K562 (cell line): ENCODE results near the gene ITGB6. TPM values are rescaled to one million over a fixed set of nuclear protein-coding genes. Genes with fewer than 3 reads are reported as not detected.

Experiments used
- ATAC-seq: fragments of 200-7000 bp; cut with Tn5 transposase; 3 replicates; pipeline ENCODE4 v1.9.1; 2020; ENCODE audit warnings: moderate library complexity
- BruUV-seq: library from RNA; stranded (reverse); fragments of 400-500 nt; replicated peaks from 2 replicates; lab custom pipeline; 2021; lab: Mats Ljungman, UMichigan
- CTCF ChIA-PET: fragments of 300-600 bp; formaldehyde crosslinking; extraction: SDS; loops from one replicate; lab custom pipeline; 2021; ENCODE audit warnings: low intra/inter-chr PET ratio; lab: Yijun Ruan, JAX
- POLR2A ChIA-PET: fragments of 300-600, 350-650 bp; sonication (Branson Sonifier 250); formaldehyde crosslinking; extraction: SDS; loops from one replicate; lab custom pipeline; 2021; ENCODE audit warnings: antibody characterized with exemption, inconsistent platforms; lab: Yijun Ruan, JAX
- DNase-seq, 4 experiments: peaks; one replicate each; pipeline versions ENCODE4 v3.0.0 to v3.0.0-alpha.2; 2011 to 2018; ENCODE audit warnings: low spot score in 3 of 4, mixed read lengths in 3 of 4; ENCODE audit errors: extremely low read depth in 1 of 4
- FAIRE-seq: peaks from 2 replicates; lab custom pipeline; 2011; peaks lifted over from hg19 to GRCh38; lab: Jason Lieb, UNC
- H2AFZ ChIP-seq: 2 replicates; pipeline ENCODE4 v1.6.0; 2011; ENCODE audit warnings: low read depth, low read length, control low read depth, inconsistent platforms
- H3K27ac ChIP-seq: fragments of 200-600 bp; 3 replicates; pipeline ENCODE4 v1.8.0; 2011; ENCODE audit warnings: low read depth, mild to moderate bottlenecking, control low read depth, inconsistent platforms, low read length, moderate library complexity, mixed read lengths; ENCODE audit errors: extremely low read depth
- H3K27me3 ChIP-seq, 2 experiments: fragments of 300-600 bp in 1 of 2; 2 replicates in 1 of 2; 3 replicates in 1 of 2; pipeline versions ENCODE4 v1.6.0 to v1.8.0; 2011; ENCODE audit warnings: inconsistent platforms in 2 of 2, low read length in 2 of 2, mild to moderate bottlenecking in 1 of 2, mixed read lengths in 1 of 2, moderate library complexity in 1 of 2; ENCODE audit not compliant: control insufficient read depth in 2 of 2, insufficient read depth in 2 of 2
- H3K36me3 ChIP-seq: fragments of 300-600 bp; 3 replicates; pipeline ENCODE4 v1.8.0; 2011; ENCODE audit warnings: mild to moderate bottlenecking, low read length, inconsistent platforms; ENCODE audit not compliant: control insufficient read depth, insufficient read depth
- H3K4me1 ChIP-seq, 2 experiments: fragments of 200-600 bp in 1 of 2; replicated peaks in 1 of 2; 2 replicates in 1 of 2; 3 replicates in 1 of 2; pipeline versions ENCODE4 v1.5.1 to v1.8.0; 2011; ENCODE audit warnings: inconsistent platforms in 2 of 2, low read length in 2 of 2, mild to moderate bottlenecking in 1 of 2, mixed read lengths in 1 of 2, moderate library complexity in 1 of 2; ENCODE audit not compliant: control insufficient read depth in 2 of 2, insufficient read depth in 2 of 2
- H3K4me2 ChIP-seq: 2 replicates; pipeline ENCODE4 v1.6.1; 2011; ENCODE audit warnings: low read length, control low read depth, inconsistent platforms, mixed read lengths; ENCODE audit not compliant: insufficient read depth
- H3K4me3 ChIP-seq: fragments of 200-600 bp; sonication (generic), shearing (Covaris generic); 2 replicates; pipeline ENCODE4 v1.5.1; 2016; ENCODE audit warnings: control low read depth, inconsistent platforms
- H3K79me2 ChIP-seq: fragments of 200-600 bp; 3 replicates; pipeline ENCODE4 v1.8.0; 2011; ENCODE audit warnings: low read length, inconsistent platforms; ENCODE audit not compliant: control insufficient read depth, insufficient read depth
- H3K9ac ChIP-seq, 2 experiments: 2 replicates each; pipeline versions ENCODE4 v1.6.0 to v1.6.1; 2011; ENCODE audit warnings: low read depth in 2 of 2, low read length in 2 of 2, control low read depth in 1 of 2, inconsistent platforms in 1 of 2, mild to moderate bottlenecking in 1 of 2, mixed read lengths in 1 of 2; ENCODE audit not compliant: insufficient read depth in 1 of 2
- H3K9me1 ChIP-seq: one replicate; pipeline ENCODE4 v1.6.0; 2011; ENCODE audit warnings: inconsistent platforms, mild to moderate bottlenecking, low read length, moderate library complexity; ENCODE audit not compliant: control insufficient read depth, insufficient read depth
- H3K9me3 ChIP-seq: replicated peaks from 2 replicates; pipeline ENCODE4 v1.5.1; 2011; ENCODE audit warnings: low read depth, low read length, inconsistent platforms; ENCODE audit not compliant: control insufficient read depth, insufficient read depth
- H4K20me1 ChIP-seq: replicated peaks from 2 replicates; pipeline ENCODE4 v1.6.1; 2011; ENCODE audit warnings: low read length, inconsistent platforms, mixed read lengths; ENCODE audit not compliant: control insufficient read depth, insufficient read depth
- ELK1 ChIP-seq: sonication (generic); formaldehyde crosslinking; IDR thresholded peaks from 2 replicates; pipeline ENCODE4 v1.8.1; 2022; ENCODE audit warnings: missing genetic modification reagents
- TEAD4 ChIP-seq, 2 experiments: sonication (generic) in 1 of 2; formaldehyde crosslinking in 1 of 2; IDR thresholded peaks; 2 replicates each; pipeline versions ENCODE4 v1.6.1 to v1.8.0; 2012 to 2022; ENCODE audit warnings: borderline replicate concordance in 1 of 2, inconsistent platforms in 1 of 2, low read length in 1 of 2, mild to moderate bottlenecking in 1 of 2, missing genetic modification reagents in 1 of 2
- WGBS: fragments of 100-300 bp; shearing (Covaris generic); methylation state at CpG from one replicate; pipeline ENCODE4 v1.1.6; 2016; ENCODE audit warnings: low coverage, mixed read lengths; ENCODE audit not compliant: insufficient coverage; ENCODE audit errors: missing lambda C conversion rate; 5-methylcytosine and 5-hydroxymethylcytosine counted together
- in situ Hi-C: fragments of 300-500 bp; cut with MboI; formaldehyde crosslinking; loops from 4 replicates; pipeline ENCODE4 v1.15.0; 2018; ENCODE audit warnings: inconsistent platforms, mixed read lengths
- intact Hi-C: fragments of 100-400 bp; cut with micrococcal nuclease; formaldehyde crosslinking; loops from 2 replicates; pipeline ENCODE4 v1.14.2; 2022
- polyA plus RNA-seq, 8 experiments: library from polyadenylated mRNA; depleted of rRNA in 4 of 8; stranded (reverse) in 5 of 8; unstranded in 3 of 8; fragments of >200 nt; fragmentation: Nextera tagmentation in 2 of 8; fragmentation: Illumina TruSeq in 1 of 8; extraction: Ambion mirVana in 2 of 8; extraction: Trizol in 1 of 8; gene quantifications; 2 replicates each; pipeline versions ENCODE4 v1.2.1 to v1.2.3, GENCODE V29; 2011 to 2014; ENCODE audit warnings: inconsistent platforms in 1 of 8, missing spikeins in 1 of 8
- total RNA-seq, 7 experiments: library from RNA; depleted of rRNA in 6 of 7; stranded (reverse); fragments of >200 nt in 6 of 7; fragmentation: Illumina TruSeq in 2 of 7; extraction: Trizol in 2 of 7; gene quantifications; 2 replicates each; pipeline versions ENCODE4 v1.2.1 to v1.2.3, GENCODE V29; 2011 to 2021; ENCODE audit warnings: low replicate concordance in 1 of 7
- TF ChIP-seq, protein P1 (sequence below): sonication (generic); formaldehyde crosslinking; IDR thresholded peaks from 2 replicates; pipeline ENCODE4 v1.8.1; 2023; ENCODE audit warnings: mild to moderate bottlenecking, missing genetic modification reagents

Gene ITGB6
- total and polyA plus RNA-seq, 9 of the 15 experiments (the other 6 are each of a cell fraction or from before 2014, with no cell fraction given) = 0.18 TPM; not detected in 8

DNA sequence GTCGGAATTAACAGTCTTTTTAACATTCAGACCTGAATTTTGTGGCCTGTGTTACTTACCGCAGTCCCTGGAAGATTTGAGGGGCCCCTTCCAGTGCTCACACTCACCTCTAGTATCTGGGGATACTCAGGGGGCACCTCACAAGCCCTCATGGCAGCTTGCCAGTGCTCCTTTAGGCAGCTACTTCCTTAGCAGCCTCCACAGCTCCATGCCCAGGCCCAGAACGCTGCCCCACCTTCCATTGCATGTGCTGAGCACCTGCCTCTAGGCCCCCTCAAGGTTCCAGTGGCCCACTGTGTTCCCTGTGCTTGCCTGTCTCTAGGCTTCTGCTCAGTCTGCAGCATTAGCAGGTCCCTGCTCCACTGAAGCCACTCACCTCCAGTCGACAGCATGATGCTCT lies 107.6 kb downstream of the ITGB6 start:
- H3K27ac ChIP-seq = no peak overlapping the region
- in situ Hi-C loops = no loop called here
- no peak overlapping the region for H2AFZ ChIP-seq
- BruUV-seq = no TSS peak
- no peaks in the 10 kb centered on the region for H3K9me1 ChIP-seq
- POLR2A ChIA-PET = no interaction called here
- no peaks in the 10 kb centered on the region for H3K79me2 ChIP-seq
- no peaks in the 10 kb centered on the region for H3K27me3 ChIP-seq
- ATAC-seq = no peak
- CTCF ChIA-PET = no interaction called here
- WGBS = 0% methylated on average over 4 of the region's 4 CpGs
- DNase-seq = no peak
- H4K20me1 ChIP-seq = no peaks in the 10 kb centered on the region
- H3K9me3 ChIP-seq = peaks cover 5% of the 10 kb centered on the region; the same call in 1 of the 2 replicates
- H3K4me1 ChIP-seq = no peaks in the 10 kb centered on the region
- TF ChIP-seq TEAD4 (IDR thresholded peaks at IDR 0.05; ENCODE audit: low read length) (no peak), TEAD4 (CRISPR knock-in tag; IDR thresholded peaks at IDR 0.05; ENCODE audit: borderline replicate concordance) (no peak), ELK1 (CRISPR knock-in tag) (no peak)
- TF ChIP-seq, protein P1, sequence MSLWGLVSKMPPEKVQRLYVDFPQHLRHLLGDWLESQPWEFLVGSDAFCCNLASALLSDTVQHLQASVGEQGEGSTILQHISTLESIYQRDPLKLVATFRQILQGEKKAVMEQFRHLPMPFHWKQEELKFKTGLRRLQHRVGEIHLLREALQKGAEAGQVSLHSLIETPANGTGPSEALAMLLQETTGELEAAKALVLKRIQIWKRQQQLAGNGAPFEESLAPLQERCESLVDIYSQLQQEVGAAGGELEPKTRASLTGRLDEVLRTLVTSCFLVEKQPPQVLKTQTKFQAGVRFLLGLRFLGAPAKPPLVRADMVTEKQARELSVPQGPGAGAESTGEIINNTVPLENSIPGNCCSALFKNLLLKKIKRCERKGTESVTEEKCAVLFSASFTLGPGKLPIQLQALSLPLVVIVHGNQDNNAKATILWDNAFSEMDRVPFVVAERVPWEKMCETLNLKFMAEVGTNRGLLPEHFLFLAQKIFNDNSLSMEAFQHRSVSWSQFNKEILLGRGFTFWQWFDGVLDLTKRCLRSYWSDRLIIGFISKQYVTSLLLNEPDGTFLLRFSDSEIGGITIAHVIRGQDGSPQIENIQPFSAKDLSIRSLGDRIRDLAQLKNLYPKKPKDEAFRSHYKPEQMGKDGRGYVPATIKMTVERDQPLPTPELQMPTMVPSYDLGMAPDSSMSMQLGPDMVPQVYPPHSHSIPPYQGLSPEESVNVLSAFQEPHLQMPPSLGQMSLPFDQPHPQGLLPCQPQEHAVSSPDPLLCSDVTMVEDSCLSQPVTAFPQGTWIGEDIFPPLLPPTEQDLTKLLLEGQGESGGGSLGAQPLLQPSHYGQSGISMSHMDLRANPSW (CRISPR knock-in tag) = no peak
- H3K4me2 ChIP-seq = no peak overlapping the region
- H3K4me3 ChIP-seq = no peak overlapping the region
- intact Hi-C loops = no loop called here
- H3K36me3 ChIP-seq = no peaks in the 10 kb centered on the region
- no peak for FAIRE-seq
- no peak overlapping the region for H3K9ac ChIP-seq
